ENCODE measurements around the gene C1orf167.

The C1orf167 gene

DNA sequence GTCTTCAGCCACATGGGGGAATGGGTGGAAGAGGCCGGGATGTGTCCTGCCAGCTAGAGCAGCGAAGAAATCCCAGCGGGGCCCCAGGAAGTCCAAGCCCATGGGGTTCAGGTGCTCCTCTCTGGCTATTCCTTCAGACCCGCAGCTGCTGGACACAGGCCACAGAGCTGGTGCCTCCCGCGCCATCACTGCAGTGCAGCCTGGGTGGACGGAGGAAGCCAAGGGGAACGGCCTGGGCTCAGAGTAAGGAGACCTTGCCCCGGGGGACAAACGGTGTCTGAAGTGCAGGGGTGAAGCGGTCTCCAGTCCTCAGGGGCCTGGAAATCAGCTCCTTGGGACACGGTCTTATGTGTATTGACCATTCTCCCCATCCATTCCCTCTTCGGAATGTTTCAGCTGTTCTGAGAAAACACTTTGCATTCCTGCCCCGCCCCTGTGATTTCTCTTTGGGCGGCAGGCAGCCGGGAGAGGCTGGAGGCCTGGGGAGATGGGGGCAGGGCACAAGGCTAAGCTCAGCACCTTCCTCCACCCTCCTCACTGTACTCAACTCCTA is 25.3 kb downstream of the C1orf167 start:
- Histone ChIP-seq H3K4me2 (ENCODE audit: low read length) (no peak overlapping the region), H2AFZ (ENCODE audit: low read depth, low read length) (no peak overlapping the region)

GRCh38 chr1:11787804-11788436 is 25.9 kb downstream of the C1orf167 start:
- Histone ChIP-seq H3K4me1 (ENCODE audit: low read length) (peaks cover 28% of the 10 kb centered on the region), H3K4me3 (ENCODE audit: low read length) (no peak overlapping the region), H3K9ac (ENCODE audit: low read length) (no peak overlapping the region), H3K9me3 (ENCODE audit: insufficient read depth, low read length) (no peaks in the 10 kb centered on the region), H3K36me3 (replicated peaks; ENCODE audit: low read depth, low read length) (no peaks in the 10 kb centered on the region), H3K79me2 (ENCODE audit: low read length) (no peaks in the 10 kb centered on the region), H3K27me3 (ENCODE audit: low read depth, low read length) (no peaks in the 10 kb centered on the region), H3K27ac (ENCODE audit: low read length) (no peak overlapping the region), H3K4me2 (ENCODE audit: low read length) (no peak overlapping the region), H2AFZ (ENCODE audit: low read depth, low read length) (no peak overlapping the region), H4K20me1 (ENCODE audit: insufficient read depth, low read length) (no peaks in the 10 kb centered on the region)
- TF ChIP-seq EZH2phosphoT487 (IDR thresholded peaks at IDR 0.05; ENCODE audit: low read depth) (no peak), CTCF (IDR thresholded peaks at IDR 0.05; ENCODE audit: low read depth, low read length) (no peak)

More for the DNA sequence above, 25.3 kb downstream of the C1orf167 start:
- Histone ChIP-seq H3K79me2 (ENCODE audit: low read length) (no peaks in the 10 kb centered on the region), H3K27me3 (ENCODE audit: low read depth, low read length) (no peaks in the 10 kb centered on the region), H3K36me3 (replicated peaks; ENCODE audit: low read depth, low read length) (no peaks in the 10 kb centered on the region), H3K4me1 (ENCODE audit: low read length) (peaks cover 22% of the 10 kb centered on the region), H3K4me3 (ENCODE audit: low read length) (no peak overlapping the region), H3K9ac (ENCODE audit: low read length) (no peak overlapping the region), H4K20me1 (ENCODE audit: insufficient read depth, low read length) (no peaks in the 10 kb centered on the region), H3K9me3 (ENCODE audit: insufficient read depth, low read length) (no peaks in the 10 kb centered on the region), H3K27ac (ENCODE audit: low read length) (no peak overlapping the region)
- TF ChIP-seq EZH2phosphoT487 (IDR thresholded peaks at IDR 0.05; ENCODE audit: low read depth), result no peak
- no peak for TF ChIP-seq CTCF (IDR thresholded peaks at IDR 0.05; ENCODE audit: low read depth, low read length)

DNA sequence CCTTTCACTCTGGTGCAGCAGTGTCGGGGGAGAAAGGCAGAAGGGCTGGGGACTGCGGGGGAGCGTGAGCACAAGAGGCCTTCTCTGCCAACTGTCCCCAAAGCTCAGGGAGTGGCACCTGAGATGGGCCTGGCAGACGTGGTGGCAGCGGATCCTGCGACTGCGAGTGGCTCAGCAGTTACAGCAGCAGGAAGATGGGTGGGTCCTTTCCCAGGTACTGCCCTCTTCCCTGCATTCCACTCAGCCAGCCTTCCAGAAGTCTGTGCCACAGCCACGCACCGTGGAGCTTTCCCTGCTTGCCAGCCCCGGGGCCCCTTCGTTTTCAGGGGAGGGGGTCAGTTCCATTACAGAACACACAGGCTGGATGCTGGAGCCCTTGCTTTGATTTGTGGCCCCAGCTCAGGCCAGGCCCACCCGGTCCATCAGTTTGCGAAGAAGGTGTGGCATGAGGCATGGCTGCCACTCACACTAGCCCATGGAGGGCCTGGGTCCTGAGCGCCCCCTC is 26.6 kb downstream of the C1orf167 start:
- no peak overlapping the region for H3K4me3 ChIP-seq (ENCODE audit: low read length)
- no peaks in the 10 kb centered on the region for H3K36me3 ChIP-seq (replicated peaks; ENCODE audit: low read depth, low read length)
- TF ChIP-seq CTCF (IDR thresholded peaks at IDR 0.05; ENCODE audit: low read depth, low read length) (no peak), EZH2phosphoT487 (IDR thresholded peaks at IDR 0.05; ENCODE audit: low read depth) (no peak)
- no peak overlapping the region for H3K4me2 ChIP-seq (ENCODE audit: low read length)
- no peaks in the 10 kb centered on the region for H3K9me3 ChIP-seq (ENCODE audit: insufficient read depth, low read length)
- no peak overlapping the region for H2AFZ ChIP-seq (ENCODE audit: low read depth, low read length)
- no peaks in the 10 kb centered on the region for H3K79me2 ChIP-seq (ENCODE audit: low read length)
- no peaks in the 10 kb centered on the region for H3K27me3 ChIP-seq (ENCODE audit: low read depth, low read length)
- no peak overlapping the region for H3K27ac ChIP-seq (ENCODE audit: low read length)
- peaks cover 28% of the 10 kb centered on the region for H3K4me1 ChIP-seq (ENCODE audit: low read length)
- H3K9ac ChIP-seq (ENCODE audit: low read length), result no peak overlapping the region
- H4K20me1 ChIP-seq (ENCODE audit: insufficient read depth, low read length), result no peaks in the 10 kb centered on the region

- Histone ChIP-seq H3K79me2 (ENCODE audit: low read length) (no peaks in the 10 kb centered on the region), H3K36me3 (replicated peaks; ENCODE audit: low read depth, low read length) (no peaks in the 10 kb centered on the region), H3K27me3 (ENCODE audit: low read depth, low read length) (no peaks in the 10 kb centered on the region), H3K4me3 (ENCODE audit: low read length) (no peak overlapping the region), H2AFZ (ENCODE audit: low read depth, low read length) (no peak overlapping the region), H3K9me3 (ENCODE audit: insufficient read depth, low read length) (no peaks in the 10 kb centered on the region), H3K27ac (ENCODE audit: low read length) (no peak overlapping the region), H3K4me2 (ENCODE audit: low read length) (no peak overlapping the region), H4K20me1 (ENCODE audit: insufficient read depth, low read length) (no peaks in the 10 kb centered on the region), H3K9ac (ENCODE audit: low read length) (no peak overlapping the region), H3K4me1 (ENCODE audit: low read length) (peaks cover 28% of the 10 kb centered on the region)
- TF ChIP-seq EZH2phosphoT487 (IDR thresholded peaks at IDR 0.05; ENCODE audit: low read depth) (no peak), CTCF (IDR thresholded peaks at IDR 0.05; ENCODE audit: low read depth, low read length) (no peak)
Observed at GRCh38 chr1:11789126-11790067, 27.4 kb downstream of the C1orf167 start.

Data from OCI-LY3 (cell line).